ACHN (cell line): ENCODE results near the gene COIL.

Experiments
- DNase-seq: peaks from one replicate; pipeline ENCODE4 v3.0.0-alpha.2; 2015
- in situ Hi-C: cut with HindIII; loops from 2 replicates; pipeline ENCODE4 v1.10.0; 2017; ENCODE audit warnings: low sequenced_read_pairs, low pct_ligation_motif_present, low pct_unique_long_range_greater_than_20kb

Gene COIL, protein sequence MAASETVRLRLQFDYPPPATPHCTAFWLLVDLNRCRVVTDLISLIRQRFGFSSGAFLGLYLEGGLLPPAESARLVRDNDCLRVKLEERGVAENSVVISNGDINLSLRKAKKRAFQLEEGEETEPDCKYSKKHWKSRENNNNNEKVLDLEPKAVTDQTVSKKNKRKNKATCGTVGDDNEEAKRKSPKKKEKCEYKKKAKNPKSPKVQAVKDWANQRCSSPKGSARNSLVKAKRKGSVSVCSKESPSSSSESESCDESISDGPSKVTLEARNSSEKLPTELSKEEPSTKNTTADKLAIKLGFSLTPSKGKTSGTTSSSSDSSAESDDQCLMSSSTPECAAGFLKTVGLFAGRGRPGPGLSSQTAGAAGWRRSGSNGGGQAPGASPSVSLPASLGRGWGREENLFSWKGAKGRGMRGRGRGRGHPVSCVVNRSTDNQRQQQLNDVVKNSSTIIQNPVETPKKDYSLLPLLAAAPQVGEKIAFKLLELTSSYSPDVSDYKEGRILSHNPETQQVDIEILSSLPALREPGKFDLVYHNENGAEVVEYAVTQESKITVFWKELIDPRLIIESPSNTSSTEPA

DNA sequence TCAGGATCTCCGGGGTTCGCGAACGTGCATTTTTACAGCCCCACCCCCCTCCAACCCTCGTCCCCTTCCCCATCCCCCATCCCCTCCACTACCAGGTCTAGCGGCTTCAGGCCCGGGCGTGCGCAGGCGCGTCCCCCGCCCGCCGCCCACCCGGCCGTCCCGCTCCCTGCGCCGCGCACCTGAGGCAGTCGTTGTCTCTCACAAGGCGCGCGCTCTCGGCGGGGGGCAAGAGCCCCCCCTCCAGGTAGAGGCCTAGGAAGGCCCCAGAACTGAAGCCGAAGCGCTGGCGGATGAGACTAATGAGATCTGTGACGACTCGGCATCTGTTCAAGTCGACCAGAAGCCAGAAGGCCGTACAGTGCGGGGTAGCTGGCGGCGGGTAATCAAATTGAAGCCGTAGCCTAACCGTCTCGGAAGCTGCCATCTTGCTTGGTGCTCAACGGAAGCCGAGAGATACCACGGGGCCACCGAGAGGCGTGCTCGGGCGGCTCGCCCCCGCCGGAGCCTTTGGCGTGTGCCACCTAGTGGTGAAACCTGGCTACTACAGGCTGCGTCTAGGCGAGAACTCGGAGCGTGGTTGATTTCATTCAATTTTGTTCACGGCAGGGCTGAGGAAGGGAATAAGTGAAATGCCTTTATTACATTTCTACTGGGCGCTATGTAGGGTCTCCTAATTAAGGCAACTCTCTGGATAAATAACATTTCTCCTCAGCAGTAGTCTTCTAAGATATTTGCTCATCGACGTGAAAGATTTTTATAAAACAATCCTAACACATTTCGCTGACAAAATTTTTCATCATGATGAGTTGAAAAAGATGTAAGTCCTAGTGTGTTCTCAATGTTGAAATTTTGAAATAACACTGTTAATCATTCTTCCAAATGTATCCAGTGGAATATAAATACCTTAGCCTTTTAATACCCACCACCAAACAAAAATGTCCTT lies at the start of gene COIL:
TSS of gene COIL (minus strand) at position 455 of the 943 bp plus-strand sequence. CDS start at position 424, 31 bp downstream.
- DNase-seq = peak; percentile 93
- in situ Hi-C loops = no loop called here

DNA sequence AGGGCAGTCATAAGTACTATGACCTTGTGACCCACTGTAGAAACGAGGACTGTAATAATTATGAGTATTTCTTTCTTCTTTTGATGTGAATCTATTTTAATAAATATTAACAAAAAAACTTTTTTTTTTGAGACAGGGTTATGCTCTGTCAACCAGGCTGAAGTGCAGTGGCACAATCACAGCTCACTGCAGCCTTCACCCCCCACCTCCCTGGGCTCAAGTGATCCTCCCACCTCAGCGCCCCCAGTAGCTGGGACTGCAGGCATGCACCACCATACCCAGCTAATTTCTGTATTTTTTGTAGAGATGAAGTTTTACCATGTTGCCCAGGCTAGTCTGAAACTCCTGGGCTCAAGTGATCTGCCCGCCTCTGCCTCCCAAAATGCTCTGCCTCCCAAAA lies 49.6 kb upstream of the COIL start:
- DNase-seq = no peak
- in situ Hi-C loops = no loop called here

DNA sequence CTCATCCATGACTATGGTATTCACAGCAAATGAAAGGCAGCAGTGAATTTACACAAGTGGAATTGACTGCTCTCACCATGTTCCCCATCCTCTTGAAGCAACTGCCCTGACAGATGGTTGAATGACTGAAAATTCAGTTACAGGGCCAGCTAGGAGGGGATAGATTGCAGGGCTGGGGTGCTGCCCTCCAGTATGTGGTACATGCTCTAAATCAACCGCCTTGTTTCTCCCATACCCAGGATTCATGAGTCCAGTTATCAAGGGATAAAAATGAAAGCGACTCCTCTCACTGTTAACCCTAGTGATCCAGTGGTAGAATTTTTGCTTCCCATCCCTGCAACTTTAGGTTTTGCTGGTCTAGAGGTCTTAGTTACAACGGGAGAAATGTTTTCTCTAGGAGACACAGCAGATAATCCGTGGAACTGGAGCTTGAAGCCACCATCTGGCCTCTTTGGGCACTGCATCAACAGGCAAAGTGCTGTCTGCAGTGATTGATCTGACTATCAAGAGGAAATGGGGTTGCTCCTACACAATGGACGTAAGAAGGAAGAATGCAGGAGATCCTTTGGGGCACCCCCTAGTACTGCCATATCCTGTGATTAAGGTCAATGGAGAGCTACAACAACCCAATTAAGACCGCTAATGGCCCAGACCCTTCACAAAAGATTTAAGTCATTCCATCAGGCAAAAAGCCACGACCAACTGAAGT lies 49.0 kb upstream of the COIL start:
- DNase-seq = peak; percentile 64
- in situ Hi-C loops = no loop called here

DNA sequence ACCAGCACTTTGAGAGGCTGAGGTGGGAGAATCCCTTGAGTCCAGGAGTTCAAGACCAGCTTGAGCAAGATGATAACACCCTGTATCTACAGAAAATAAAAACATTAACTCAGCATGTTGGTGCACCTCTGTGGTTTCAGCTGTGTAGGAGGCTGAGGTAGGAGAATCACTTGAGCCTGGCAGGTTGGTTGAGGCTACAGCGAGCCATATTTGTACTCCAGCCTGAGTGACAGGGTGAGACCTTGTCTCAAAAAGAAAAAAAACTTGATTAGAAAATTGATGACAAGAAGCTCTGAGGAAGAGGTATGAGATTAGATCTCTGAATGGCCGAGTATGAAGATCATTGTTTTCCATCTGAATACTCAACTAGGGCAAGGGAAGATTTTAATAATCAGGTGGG lies 48.1 kb upstream of the COIL start:
- no peak for DNase-seq
- in situ Hi-C loops = no loop called here

DNA sequence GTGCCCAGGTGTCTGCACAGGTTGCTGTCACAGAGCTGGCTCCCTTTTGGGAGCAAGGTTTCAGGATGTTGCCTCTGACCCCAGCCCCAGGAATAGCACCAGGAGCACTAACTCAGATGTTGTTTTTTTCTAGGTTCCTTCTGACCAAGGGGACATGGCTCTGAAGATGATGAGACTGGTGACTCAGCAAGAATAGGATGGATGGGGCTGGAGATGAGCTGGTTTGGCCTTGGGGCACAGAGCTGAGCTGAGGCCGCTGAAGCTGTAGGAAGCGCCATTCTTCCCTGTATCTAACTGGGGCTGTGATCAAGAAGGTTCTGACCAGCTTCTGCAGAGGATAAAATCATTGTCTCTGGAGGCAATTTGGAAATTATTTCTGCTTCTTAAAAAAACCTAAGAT lies 45.2 kb upstream of the COIL start:
- no peak for DNase-seq
- in situ Hi-C loops = no loop called here

GRCh38 chr17:57004944-57005579 lies 44.2 kb upstream of the COIL start:
- no peak for DNase-seq
- in situ Hi-C loops = no loop called here

GRCh38 chr17:57002904-57003303 lies 42.1 kb upstream of the COIL start:
- in situ Hi-C loops = no loop called here
- DNase-seq = no peak

- in situ Hi-C loops = no loop called here
- DNase-seq = no peak
Observed at GRCh38 chr17:57001541-57001940, 40.7 kb upstream of the COIL start.

GRCh38 chr17:56997313-56997712 lies 36.5 kb upstream of the COIL start:
- DNase-seq = no peak
- in situ Hi-C loops = no loop called here

DNA sequence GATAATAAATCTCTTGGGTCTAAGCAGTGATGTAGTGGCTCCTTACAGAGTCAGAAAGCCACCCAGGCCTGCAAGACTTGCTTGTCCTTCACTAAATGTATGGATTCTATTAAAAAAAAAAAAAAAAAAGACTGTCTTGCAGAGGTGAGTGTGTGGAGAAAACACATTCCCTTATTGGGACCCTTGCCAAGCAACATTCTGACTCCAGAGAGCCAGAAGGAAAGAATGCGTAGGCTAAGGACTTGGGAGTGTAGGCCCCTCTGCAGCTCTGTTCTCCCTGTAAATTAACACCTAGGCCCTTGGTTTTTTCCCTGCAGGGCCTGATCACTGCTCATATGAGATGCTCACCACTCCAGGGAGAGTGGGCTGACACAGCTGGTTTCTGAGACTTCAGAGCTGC lies 34.9 kb upstream of the COIL start:
- DNase-seq = no peak
- in situ Hi-C loops = no loop called here

- no peak for DNase-seq
- in situ Hi-C loops = no loop called here
Observed at GRCh38 chr17:56994009-56994792, 33.4 kb upstream of the COIL start.

- in situ Hi-C loops = no loop called here
- DNase-seq = no peak
Observed at GRCh38 chr17:56992364-56992763, 31.5 kb upstream of the COIL start.

- in situ Hi-C loops = no loop called here
- no peak for DNase-seq
Observed at GRCh38 chr17:56988901-56989572, 28.2 kb upstream of the COIL start.

DNA sequence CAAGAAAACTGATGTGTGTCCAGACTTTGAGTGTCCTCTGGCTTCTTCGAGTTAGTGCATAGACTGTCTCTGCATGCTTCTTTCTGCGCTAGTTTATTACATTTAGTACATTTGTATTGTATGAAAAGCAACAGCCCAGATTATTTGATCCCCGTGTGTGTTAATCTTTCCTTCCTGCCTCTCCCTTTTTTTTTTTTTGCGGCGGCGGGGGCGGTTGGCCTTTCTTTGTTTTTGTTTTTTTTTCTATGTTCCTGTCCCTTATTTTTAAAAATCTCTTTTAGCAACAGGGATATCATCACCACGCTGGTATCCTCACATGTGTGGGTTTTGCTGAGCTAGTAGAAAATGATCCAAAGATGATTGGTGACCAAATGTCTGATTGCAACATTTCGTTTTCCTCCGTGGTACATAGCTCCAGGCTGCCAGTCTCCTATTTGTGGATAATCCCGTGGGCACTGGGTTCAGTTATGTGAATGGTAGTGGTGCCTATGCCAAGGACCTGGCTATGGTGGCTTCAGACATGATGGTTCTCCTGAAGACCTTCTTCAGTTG lies 26.5 kb upstream of the COIL start:
- no peak for DNase-seq
- in situ Hi-C loops = no loop called here

- DNase-seq = no peak
- in situ Hi-C loops = no loop called here
Observed at GRCh38 chr17:56985371-56986162, 24.7 kb upstream of the COIL start.

- in situ Hi-C loops = no loop called here
- DNase-seq = no peak
Observed at GRCh38 chr17:56983366-56983765, 22.5 kb upstream of the COIL start.
